HG03342 (cell line): Measurements from ENCODE around the gene TMOD4.

Experiments used
- ATAC-seq: cut with Tn5 transposase; IDR thresholded peaks from one replicate; pipeline ENCODE4 v1.9.1; 2021; ENCODE audit warnings: mild to moderate bottlenecking, moderate library complexity; ENCODE audit not compliant: unreplicated experiment

The TMOD4 gene

GRCh38 chr1:151143986-151144385 is 31.8 kb downstream of the TMOD4 start:
- ATAC-seq, result no peak

- no peak for ATAC-seq
These were observed 32.7 kb downstream of the TMOD4 start for GRCh38 chr1:151143057-151143435.

DNA sequence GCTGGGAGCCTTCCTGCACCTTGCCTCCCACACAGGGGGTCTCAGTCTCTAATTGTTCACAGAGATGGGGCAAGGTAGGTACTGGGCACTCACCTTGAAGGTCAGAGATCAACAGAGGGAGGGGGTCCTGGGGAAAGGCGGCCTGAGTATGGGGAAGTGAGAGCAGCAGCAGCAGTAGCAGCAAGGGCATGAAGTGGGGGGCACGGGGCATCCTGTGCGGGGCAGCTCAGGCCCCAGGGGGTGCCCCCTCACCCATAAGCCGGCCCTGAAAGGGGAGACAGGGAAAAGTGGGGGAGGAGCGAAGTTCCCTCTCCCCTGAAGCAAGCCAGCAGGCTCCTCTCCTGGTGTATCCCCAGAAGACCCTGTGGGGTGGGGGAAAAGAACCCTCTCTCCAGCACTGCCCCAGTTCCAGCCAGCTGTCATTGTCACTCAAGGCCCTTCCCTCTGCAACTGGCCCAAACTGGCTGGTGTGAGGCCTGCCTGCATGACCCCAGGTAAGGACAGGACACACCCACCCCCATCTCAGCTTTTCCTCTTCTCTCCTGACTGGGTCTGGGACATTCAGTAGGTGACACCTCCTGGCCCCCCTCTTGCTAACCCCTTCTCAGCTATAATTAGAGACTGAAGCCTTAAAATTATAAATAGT is 33.2 kb downstream of the TMOD4 start:
- ATAC-seq, result no peak

DNA sequence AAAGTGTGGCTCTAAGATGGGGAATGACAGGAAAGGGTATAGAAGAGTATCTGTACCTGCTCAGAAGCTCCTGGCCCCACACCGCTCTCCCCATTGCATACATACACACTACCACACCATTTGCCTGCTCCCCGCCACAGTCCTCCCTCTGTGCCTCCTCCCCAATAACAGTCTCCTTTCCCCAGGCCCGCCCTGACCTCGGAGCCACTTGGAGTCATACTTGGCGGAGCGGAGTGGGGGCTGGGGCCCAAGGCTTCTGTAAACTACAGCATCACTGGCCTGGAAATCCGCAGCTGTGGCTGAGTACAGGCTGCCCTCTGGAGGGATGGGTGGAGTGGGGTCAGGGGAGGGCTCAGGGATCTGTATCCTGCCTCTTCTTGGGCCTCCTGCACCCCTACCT is 38.0 kb downstream of the TMOD4 start:
- no peak for ATAC-seq

DNA sequence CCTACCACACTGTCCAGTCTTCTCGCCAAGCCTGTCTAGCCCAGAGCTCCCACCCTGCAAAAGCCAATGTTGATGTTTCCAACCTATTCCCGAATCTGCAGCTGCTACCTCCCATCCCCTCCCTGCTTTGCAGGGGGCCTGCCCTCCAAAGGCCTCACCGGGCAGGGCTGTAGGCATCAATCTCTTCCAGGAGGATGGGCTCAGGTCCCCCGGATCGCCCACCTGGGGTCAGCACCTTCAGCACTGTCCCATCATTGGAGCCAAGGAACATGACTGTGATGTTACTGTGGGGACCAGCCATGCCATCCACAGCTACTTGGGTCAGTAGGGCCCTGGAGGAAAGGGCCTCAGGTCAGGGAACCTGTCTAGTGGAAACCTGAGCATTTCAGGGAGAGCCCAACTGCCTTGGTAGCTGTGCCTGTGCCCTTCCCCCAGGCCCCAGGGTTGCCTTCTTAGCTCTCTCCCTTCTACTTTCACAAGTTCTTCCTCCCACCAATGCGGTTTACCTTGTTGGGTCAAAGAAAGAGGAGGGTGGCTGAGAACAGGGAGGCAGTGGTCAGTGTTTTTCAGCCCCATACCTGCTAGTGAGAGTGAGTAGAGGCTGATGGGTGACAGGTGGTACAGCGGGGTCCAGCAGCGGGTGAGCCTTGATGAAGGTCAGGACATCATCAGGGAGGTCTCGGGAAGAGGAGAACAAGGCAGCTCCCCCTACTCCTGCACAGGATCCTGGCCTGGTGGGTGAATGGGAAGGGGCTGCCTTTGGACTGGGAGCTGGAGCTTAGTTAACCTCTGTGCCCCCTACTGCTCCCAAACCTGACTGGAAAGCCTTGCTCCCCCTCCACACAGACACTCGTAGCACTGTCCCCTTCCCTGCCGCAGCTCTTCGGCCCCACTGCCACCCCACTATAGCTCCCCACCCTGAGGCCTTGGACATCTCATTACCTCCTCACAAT is 40.1 kb downstream of the TMOD4 start:
- ATAC-seq, result no peak

- no peak for ATAC-seq
These were observed 40.8 kb downstream of the TMOD4 start for GRCh38 chr1:151134991-151135390.

DNA sequence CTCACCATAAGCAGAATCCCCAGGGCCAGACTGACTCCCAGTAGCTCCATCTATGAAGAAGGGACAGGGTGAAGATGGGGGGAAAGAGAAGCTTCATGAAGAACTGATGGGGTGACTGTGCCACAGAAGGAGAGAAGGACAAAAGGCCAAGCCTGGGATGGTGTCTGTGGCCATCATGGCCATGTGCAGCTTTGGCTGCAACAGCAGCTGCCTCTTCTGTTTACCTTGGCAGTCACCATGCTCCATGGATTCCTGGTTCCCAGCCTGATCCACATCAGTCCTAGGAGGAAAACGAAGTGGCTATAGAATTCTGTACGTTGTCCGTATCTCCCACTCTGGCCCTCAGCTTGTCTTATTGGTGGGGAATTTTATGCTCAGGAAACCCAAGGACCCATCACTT is 41.4 kb downstream of the TMOD4 start:
- ATAC-seq, result no peak

GRCh38 chr1:151133018-151133806 is 42.6 kb downstream of the TMOD4 start:
- no peak for ATAC-seq

GRCh38 chr1:151132335-151133017 is 43.3 kb downstream of the TMOD4 start:
- no peak for ATAC-seq

- ATAC-seq, result no peak
These were observed 44.0 kb downstream of the TMOD4 start for GRCh38 chr1:151131701-151132334.

DNA sequence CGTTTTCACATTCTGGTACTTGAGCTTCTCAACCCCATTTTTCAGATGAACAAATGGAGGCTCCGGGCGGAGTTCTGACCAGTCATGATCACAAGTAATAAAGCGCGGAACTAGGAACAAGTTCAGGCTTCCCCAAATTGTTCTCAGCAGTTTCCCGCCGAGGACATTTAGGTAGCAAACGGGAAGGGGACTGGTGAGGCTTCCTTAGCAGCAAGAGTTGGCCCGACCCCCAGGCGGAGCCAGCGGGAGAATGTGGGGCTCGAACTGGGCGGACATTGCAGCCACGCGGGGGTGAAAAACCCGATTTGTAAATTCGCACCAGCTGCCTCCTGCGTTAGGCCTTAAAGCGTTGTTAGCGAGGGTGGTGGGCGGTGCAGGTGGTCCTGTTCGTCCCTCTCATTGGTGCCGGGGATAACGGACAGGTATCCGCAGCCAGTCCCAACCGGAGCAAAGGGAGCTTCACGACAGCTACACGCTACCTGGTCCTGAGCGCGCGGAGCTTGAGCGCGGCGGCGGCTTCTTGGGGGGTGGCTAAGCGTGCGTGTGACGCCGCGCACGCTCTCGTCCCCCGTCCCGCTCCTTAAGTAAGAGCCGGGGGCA is 44.7 kb downstream of the TMOD4 start:
- ATAC-seq, result peak; percentile 88

DNA sequence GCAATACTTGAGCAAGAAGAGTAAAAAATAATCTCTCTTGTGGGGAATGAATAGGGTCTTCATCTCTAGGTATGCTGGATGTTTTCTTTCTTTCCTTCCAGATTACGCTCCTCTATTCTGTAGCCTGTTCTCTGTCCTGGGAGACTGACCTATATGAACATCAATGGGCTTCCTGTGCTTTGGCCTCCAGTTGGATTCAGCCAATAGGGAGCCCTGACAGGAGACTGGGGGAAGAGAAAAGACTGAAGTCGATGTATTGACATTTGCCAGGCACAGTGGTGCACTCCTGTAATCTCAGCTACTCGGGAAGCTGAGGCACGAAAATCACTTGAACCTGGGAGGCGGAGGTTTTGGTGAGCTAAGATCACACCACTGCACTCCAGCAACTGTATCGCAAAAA is 47.0 kb downstream of the TMOD4 start:
- no peak for ATAC-seq

DNA sequence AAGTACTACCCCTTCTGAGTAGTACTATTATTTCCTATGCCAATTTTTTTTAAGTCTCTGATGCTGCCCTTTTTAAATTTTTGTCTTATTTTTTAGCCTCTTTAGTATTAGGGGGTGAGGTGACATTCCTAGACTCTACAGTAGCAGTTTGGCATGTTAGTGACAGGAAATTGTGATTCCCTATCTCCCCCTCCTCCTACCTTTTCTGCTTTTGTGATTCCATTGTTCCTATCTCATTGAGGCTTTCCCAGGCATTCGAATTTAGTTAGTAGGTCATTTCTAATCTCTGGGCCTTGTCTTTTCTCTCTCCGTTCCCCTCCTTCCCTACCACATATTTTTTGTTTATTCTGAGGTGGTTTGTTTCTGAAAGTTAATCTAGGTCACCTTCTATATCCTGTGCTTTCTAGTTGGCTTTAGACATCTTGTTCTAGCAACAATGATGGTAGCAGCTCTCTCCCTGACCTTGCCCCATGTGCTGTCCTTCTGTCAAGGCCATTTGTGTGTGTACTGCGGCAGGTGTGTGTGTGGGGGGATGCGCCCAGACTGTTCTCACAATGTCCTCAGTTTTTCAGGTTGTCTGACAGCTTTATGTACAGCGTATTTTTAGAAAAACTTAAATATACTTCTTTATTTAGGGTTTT is 50.9 kb downstream of the TMOD4 start:
- no peak for ATAC-seq
